Upper lobe of left lung (tissue), 6 donors: Measurements from ENCODE around the gene FBXL7. TPM values are rescaled to one million over a fixed set of nuclear protein-coding genes. Genes with fewer than 3 reads are reported as not detected.

Source experiments
- ATAC-seq, 2 donors: fragments of 200-7000 bp; cut with Tn5 transposase; one replicate each; pipeline ENCODE4 v1.9.1; 2022; ENCODE audit warnings: mild to moderate bottlenecking in 2 of 2, moderate library complexity in 2 of 2; ENCODE audit not compliant: low FRiP score in 2 of 2
- DNase-seq, 2 donors: peaks; one replicate each; pipeline ENCODE4 v3.0.0-alpha.2; 2019 to 2020
- H3K27ac ChIP-seq, 4 donors: fragments of 200-600 bp; sonication (generic); one replicate each; pipeline ENCODE4 v1.5.1; 2016 to 2019
- H3K27me3 ChIP-seq, 4 donors: fragments of 200-600 bp; sonication (generic); one replicate each; pipeline ENCODE4 v1.5.1; 2017 to 2019
- H3K36me3 ChIP-seq, 4 donors: fragments of 200-600 bp; sonication (generic); one replicate each; pipeline ENCODE4 v1.5.1; 2016 to 2019
- H3K4me1 ChIP-seq, 4 donors: fragments of 200-600 bp; sonication (generic); one replicate each; pipeline ENCODE4 v1.5.1; 2018 to 2019
- H3K4me3 ChIP-seq, 4 donors: fragments of 200-600 bp; sonication (generic); one replicate each; pipeline ENCODE4 v1.5.1; 2017 to 2019; ENCODE audit warnings: mild to moderate bottlenecking in 2 of 4, moderate library complexity in 1 of 4
- H3K9me3 ChIP-seq, 4 donors: fragments of 200-600 bp; sonication (generic); one replicate each; pipeline ENCODE4 v1.5.1; 2018 to 2019
- EP300 ChIP-seq, 4 donors: sonication (generic); formaldehyde crosslinking; IDR thresholded peaks; one replicate each; pipeline ENCODE4 v1.5.1; 2017; ENCODE audit warnings: antibody characterized with exemption in 4 of 4, control low read depth in 2 of 4
- POLR2A ChIP-seq, 4 donors: fragments of 450-650 bp; IDR thresholded peaks; one replicate each; pipeline ENCODE4 v1.5.1; 2016 to 2017; ENCODE audit warnings: antibody characterized with exemption in 4 of 4, mild to moderate bottlenecking in 2 of 4
- POLR2AphosphoS5 ChIP-seq, 2 donors: sonication (generic); formaldehyde crosslinking; IDR thresholded peaks; one replicate each; pipeline ENCODE4 v1.5.1; 2017; ENCODE audit warnings: antibody characterized with exemption in 2 of 2
- WGBS, 2 donors: methylation state at CpG; one replicate each; pipeline ENCODE4 v1.1.5; 2017 to 2018; 5-methylcytosine and 5-hydroxymethylcytosine counted together
- total RNA-seq, 6 donors: library from RNA; depleted of rRNA in 4 of 6; stranded (reverse); fragments of >200 nt in 4 of 6; gene quantifications; one replicate each; pipeline versions ENCODE4 v1.1.0 to v1.2.1, GENCODE V29; 2016 to 2021
- TF ChIP-seq, protein P1 (sequence below), 6 experiments: fragments of 450-650 bp in 4 of 6; fragments of 200-600 bp in 2 of 6; sonication (generic) in 2 of 6; IDR thresholded peaks; one replicate each; pipeline ENCODE4 v1.5.1; 2016 to 2019; ENCODE audit warnings: antibody characterized with exemption in 6 of 6
- donor health status: DM: no; HTN: no; CAD: no; lungs with moderate emphysema.
- donor health status: DM: no; HTN: yes; CAD: no; lungs with severe emphysema.

FBXL7 gene
- total RNA-seq, 6 donors from 2014 or later: 4.9 to 13.6 (median 6.9) TPM

DNA sequence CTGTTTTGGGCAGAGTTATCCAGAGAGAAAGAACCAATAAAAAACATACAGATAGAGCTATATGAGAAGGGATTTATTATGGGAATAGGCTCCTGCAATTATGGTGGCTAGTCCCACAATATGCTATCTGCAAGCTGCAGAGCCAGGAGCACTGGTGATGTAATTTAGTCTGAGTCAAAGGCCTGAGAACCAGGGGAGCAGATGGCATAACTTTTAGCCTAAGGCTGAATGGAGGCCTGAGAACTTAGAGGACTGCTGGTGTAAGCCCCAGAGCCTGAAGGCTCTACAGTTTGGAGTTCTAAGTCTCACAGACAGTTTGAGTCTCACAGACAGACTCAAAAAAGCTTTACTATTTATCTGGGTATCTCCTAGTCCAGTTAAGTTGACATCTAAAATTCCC lies 263.8 kb downstream of the FBXL7 start:
- DNase-seq: no peak
- Histone ChIP-seq H3K27ac (no peak overlapping the region), H3K36me3 (no peaks in the 10 kb centered on the region), H3K4me3 (no peak overlapping the region), H3K9me3 (no peaks in the 10 kb centered on the region), H3K27me3 (no peaks in the 10 kb centered on the region), H3K4me1 (no peaks in the 10 kb centered on the region)
- ATAC-seq: no peak
- TF ChIP-seq EP300 (IDR thresholded peaks at IDR 0.05): no peak

DNA sequence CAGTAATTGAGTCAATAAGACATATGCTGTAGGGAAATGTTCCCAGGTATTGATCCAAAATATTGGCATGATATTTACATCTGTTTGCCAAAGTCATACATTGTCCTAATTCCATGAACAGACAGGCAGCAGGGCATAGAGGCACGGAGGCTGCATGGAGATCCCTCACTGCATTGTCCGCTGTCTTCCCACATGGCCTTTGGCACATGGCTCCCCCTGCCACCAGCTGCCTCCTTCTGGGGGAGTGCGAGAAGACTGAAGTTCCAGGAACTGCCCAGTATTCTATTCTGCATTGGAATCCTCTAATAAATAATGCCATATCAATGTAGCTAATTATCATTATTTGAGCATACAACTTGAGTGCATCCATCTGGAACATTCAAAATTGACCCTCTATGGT lies 269.0 kb downstream of the FBXL7 start:
- H3K4me1 ChIP-seq: no peaks in the 10 kb centered on the region
- no peak for DNase-seq
- H3K27me3 ChIP-seq: no peaks in the 10 kb centered on the region
- 86 to 91% methylated on average over 3 of the region's 3 CpGs for WGBS, 2 donors
- TF ChIP-seq, protein P1, sequence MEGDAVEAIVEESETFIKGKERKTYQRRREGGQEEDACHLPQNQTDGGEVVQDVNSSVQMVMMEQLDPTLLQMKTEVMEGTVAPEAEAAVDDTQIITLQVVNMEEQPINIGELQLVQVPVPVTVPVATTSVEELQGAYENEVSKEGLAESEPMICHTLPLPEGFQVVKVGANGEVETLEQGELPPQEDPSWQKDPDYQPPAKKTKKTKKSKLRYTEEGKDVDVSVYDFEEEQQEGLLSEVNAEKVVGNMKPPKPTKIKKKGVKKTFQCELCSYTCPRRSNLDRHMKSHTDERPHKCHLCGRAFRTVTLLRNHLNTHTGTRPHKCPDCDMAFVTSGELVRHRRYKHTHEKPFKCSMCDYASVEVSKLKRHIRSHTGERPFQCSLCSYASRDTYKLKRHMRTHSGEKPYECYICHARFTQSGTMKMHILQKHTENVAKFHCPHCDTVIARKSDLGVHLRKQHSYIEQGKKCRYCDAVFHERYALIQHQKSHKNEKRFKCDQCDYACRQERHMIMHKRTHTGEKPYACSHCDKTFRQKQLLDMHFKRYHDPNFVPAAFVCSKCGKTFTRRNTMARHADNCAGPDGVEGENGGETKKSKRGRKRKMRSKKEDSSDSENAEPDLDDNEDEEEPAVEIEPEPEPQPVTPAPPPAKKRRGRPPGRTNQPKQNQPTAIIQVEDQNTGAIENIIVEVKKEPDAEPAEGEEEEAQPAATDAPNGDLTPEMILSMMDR (IDR thresholded peaks at IDR 0.05): no peak
- TF ChIP-seq EP300 (IDR thresholded peaks at IDR 0.05) (no peak), POLR2AphosphoS5 (IDR thresholded peaks at IDR 0.05) (no peak), POLR2A (IDR thresholded peaks at IDR 0.05) (no peak)
- no peaks in the 10 kb centered on the region for H3K9me3 ChIP-seq
- no peak for ATAC-seq
- H3K36me3 ChIP-seq: no peaks in the 10 kb centered on the region
- H3K4me3 ChIP-seq: no peak overlapping the region
- H3K27ac ChIP-seq: no peak overlapping the region

DNA sequence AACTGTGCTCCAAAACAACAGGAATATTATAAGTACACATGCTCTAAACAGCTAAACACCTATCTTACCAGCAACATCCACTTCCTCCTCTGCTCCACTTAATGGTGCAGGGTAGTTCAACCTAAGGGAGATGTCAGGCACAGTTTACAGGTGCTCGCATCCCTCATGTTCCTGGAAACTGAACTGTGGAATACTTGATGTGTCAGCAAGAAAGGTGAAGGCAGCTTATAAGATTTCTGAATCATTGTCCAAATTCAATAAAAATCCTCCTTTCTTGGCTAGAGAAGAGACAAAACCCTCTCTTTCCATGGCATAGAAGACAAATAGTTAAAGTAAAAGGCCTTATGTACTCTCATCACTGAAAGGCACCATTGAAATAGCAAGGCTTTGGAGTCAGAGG lies 272.2 kb downstream of the FBXL7 start:
- TF ChIP-seq POLR2A (IDR thresholded peaks at IDR 0.05): no peak
- no peak for TF ChIP-seq POLR2AphosphoS5 (IDR thresholded peaks at IDR 0.05)
- TF ChIP-seq, protein P1 (IDR thresholded peaks at IDR 0.05): no peak
- no peak for TF ChIP-seq EP300 (IDR thresholded peaks at IDR 0.05)
- WGBS, 2 donors: 96 to 100% methylated on average over 1 of the region's 1 CpG
- DNase-seq: no peak

DNA sequence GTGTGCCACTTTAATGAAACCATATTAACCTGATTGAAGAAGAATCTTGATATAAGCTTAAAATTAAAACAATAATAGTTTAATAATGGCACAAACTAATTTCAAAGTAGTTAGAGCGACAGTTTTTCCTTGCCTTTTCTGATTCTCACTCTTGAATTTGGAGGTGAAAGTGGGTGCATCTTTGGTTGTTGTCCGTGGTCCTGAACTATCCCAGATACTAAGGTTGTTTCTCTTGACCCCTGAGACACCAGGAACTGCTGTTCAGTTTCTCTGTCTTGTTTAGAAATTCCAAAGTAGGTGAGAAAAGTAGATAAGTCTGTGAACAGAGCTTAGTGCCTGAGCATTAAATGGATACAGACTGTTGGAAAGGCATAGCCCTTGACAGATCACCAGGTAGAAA lies 274.7 kb downstream of the FBXL7 start:
- TF ChIP-seq POLR2A (IDR thresholded peaks at IDR 0.05) (no peak), POLR2AphosphoS5 (IDR thresholded peaks at IDR 0.05) (no peak), EP300 (IDR thresholded peaks at IDR 0.05) (no peak)
- TF ChIP-seq, protein P1 (IDR thresholded peaks at IDR 0.05): no peak
- H3K27ac ChIP-seq: no peak overlapping the region
- H3K4me1 ChIP-seq: no peaks in the 10 kb centered on the region
- no peaks in the 10 kb centered on the region for H3K9me3 ChIP-seq
- H3K27me3 ChIP-seq: no peaks in the 10 kb centered on the region
- no peaks in the 10 kb centered on the region for H3K36me3 ChIP-seq
- WGBS, 2 donors: 69 to 78% methylated on average over 2 of the region's 2 CpGs
- DNase-seq (no peak), ATAC-seq (no peak)
- no peak overlapping the region for H3K4me3 ChIP-seq

More for the DNA sequence above, 272.2 kb downstream of the FBXL7 start:
- H3K36me3 ChIP-seq: no peaks in the 10 kb centered on the region
- H3K4me3 ChIP-seq: no peak overlapping the region
- no peaks in the 10 kb centered on the region for H3K27me3 ChIP-seq
- ATAC-seq: no peak
- H3K9me3 ChIP-seq: no peaks in the 10 kb centered on the region
- no peak overlapping the region for H3K27ac ChIP-seq
- no peaks in the 10 kb centered on the region for H3K4me1 ChIP-seq

DNA sequence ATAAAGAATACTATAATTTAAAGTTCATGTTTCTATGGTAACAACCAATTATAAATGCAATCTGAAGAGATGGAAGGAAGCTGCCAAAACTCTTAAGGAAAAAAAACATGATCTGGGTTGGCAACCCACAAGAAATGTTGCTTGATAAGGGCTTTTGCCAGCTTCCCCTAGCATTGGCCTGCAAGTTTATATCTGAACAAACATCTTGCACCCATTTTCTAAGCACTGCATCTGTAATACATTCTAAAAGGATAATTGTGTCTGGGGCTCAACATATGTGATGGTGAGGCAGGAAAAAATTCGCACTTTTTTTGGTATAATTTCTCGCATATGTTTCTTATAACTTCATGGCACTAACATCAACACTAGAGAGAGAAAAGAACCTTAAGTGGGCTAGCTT lies 276.4 kb downstream of the FBXL7 start:
- H3K36me3 ChIP-seq: no peaks in the 10 kb centered on the region
- WGBS, 2 donors: 89 to 97% methylated on average over 2 of the region's 2 CpGs
- no peaks in the 10 kb centered on the region for H3K27me3 ChIP-seq
- no peak overlapping the region for H3K4me3 ChIP-seq
- no peak for TF ChIP-seq POLR2A (IDR thresholded peaks at IDR 0.05)
- TF ChIP-seq EP300 (IDR thresholded peaks at IDR 0.05): no peak
- no peak for TF ChIP-seq POLR2AphosphoS5 (IDR thresholded peaks at IDR 0.05)
- TF ChIP-seq, protein P1 (IDR thresholded peaks at IDR 0.05): no peak
- ATAC-seq: no peak
- DNase-seq: no peak
- no peaks in the 10 kb centered on the region for H3K4me1 ChIP-seq
- H3K27ac ChIP-seq: no peak overlapping the region
- no peaks in the 10 kb centered on the region for H3K9me3 ChIP-seq
